Esophagus (tissue), 2 donors: Measurements from ENCODE around the gene PTPN14. TPM values are rescaled to one million over a fixed set of nuclear protein-coding genes. Genes with fewer than 3 reads are reported as not detected.

ENCODE experiments used
- H3K27ac ChIP-seq, 2 donors: one replicate each; pipeline ENCODE4 v1.5.1; 2013; ENCODE audit warnings: low read depth in 2 of 2, mild to moderate bottlenecking in 2 of 2, inconsistent platforms in 1 of 2, low read length in 1 of 2, moderate library complexity in 1 of 2
- H3K27me3 ChIP-seq, 2 donors: one replicate each; pipeline ENCODE4 v1.6.1; 2013; ENCODE audit warnings: low read length in 2 of 2, control low read depth in 1 of 2, mild to moderate bottlenecking in 1 of 2; ENCODE audit not compliant: insufficient read depth in 2 of 2, control insufficient read depth in 1 of 2
- H3K36me3 ChIP-seq, 2 donors: one replicate each; pipeline ENCODE4 v1.6.1; 2013; ENCODE audit warnings: low read length in 1 of 2; ENCODE audit not compliant: control insufficient read depth in 2 of 2, insufficient read depth in 2 of 2
- H3K4me1 ChIP-seq, 2 donors: one replicate each; pipeline ENCODE4 v1.6.1; 2013; ENCODE audit warnings: low read length in 1 of 2; ENCODE audit not compliant: control insufficient read depth in 2 of 2, insufficient read depth in 2 of 2
- H3K4me3 ChIP-seq, 2 donors: one replicate each; pipeline ENCODE4 v1.5.1; 2013; ENCODE audit warnings: low read length in 2 of 2, mild to moderate bottlenecking in 2 of 2, low read depth in 1 of 2, moderate library complexity in 1 of 2
- H3K9me3 ChIP-seq, 2 donors: one replicate each; pipeline ENCODE4 v1.6.1; 2013; ENCODE audit warnings: mild to moderate bottlenecking in 2 of 2, low read depth in 1 of 2, low read length in 1 of 2, moderate library complexity in 1 of 2; ENCODE audit not compliant: control insufficient read depth in 2 of 2, insufficient read depth in 1 of 2
- WGBS, 2 donors: extraction: QIAGEN DNeasy Blood & Tissue Kit; methylation state at CpG; one replicate each; pipeline ENCODE4 v1.1.7; 2013; 5-methylcytosine and 5-hydroxymethylcytosine counted together
- polyA plus RNA-seq, 2 donors: library from polyadenylated mRNA; stranded (reverse); fragments of 200-250 nt; gene quantifications; one replicate each; pipeline ENCODE4 v1.2.3, GENCODE V29; 2013
- donor health status: healthy with polysubstance abuse.
- donor health status: Bipolar disorder and iron deficiency.

The PTPN14 gene
- polyA plus RNA-seq, 2 donors: 2.4 to 4.1 TPM

DNA sequence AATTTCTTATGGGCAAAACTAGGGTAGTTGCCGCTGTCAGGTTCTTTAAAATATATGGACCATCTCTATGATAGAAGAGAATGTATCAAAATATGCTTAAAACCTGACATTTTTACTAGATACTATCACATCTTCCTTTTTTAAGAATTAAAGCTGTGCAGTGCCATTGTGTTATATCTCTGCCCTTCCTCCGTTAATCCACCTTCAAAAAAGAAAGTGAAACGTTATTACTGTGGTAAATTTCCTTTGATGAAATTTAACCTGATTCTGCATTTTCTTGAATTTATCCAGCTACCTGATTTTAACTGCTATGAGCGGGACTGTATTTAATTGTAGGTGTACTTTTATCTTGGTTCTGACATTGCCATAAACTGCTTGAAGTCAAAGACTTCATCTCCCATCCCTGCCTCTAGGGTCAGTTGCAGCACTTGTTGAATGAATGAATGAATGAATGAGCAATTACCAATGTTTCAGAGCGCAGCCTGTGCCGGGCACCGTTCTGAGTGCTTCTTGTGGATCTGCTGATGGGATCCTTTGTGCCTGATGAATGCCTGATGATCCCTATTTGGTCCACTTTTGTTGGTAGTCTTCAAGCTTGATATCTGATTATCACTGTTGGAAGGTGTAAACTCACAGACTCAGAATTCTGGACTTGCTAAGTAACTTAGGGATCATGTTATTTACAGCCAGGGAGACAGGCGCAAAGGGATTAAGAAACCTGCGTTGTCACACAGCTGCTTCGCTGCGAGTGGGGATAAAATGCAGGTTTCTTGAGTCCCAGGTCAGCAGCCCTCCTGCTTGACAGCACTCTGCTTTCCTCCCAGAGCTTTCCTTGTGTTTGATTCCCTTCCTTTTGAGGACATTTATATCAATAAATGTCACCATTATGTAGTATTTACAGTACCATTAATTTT is 240.4 kb downstream of the PTPN14 start:
- WGBS, 2 donors: 80% methylated on average over 11 of the region's 11 CpGs
- Histone ChIP-seq H3K36me3 (peaks cover 0 to 3% of the 10 kb centered on the region in 2 donors), H3K4me3 (no peak overlapping the region), H3K27me3 (no peaks in the 10 kb centered on the region), H3K4me1 (no peaks in the 10 kb centered on the region), H3K9me3 (no peaks in the 10 kb centered on the region), H3K27ac (no peak overlapping the region)

DNA sequence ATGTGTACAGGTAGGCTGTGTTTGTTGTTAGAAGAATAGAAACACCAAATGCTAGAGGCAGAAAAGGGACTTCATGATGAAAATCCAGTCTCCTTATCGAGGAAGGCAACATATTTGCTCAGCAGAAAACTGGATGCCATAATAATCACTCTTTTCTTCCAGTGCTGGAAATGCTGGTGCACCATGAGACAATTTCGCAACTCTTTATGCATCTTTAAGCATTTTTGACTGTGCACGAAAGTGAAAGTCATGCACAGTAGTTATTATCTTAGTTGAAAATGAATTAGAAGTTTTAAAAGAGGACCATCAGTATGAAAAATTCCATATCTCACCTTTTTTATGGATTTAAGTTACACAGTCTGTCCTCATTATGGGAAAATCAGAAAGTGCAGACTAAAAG is 241.4 kb downstream of the PTPN14 start:
- no peaks in the 10 kb centered on the region for H3K4me1 ChIP-seq
- WGBS, 2 donors: 62 to 73% methylated on average over 3 of the region's 3 CpGs
- H3K4me3 ChIP-seq: no peak overlapping the region
- peaks cover 0 to 6% of the 10 kb centered on the region in 2 donors for H3K36me3 ChIP-seq
- H3K27me3 ChIP-seq: no peaks in the 10 kb centered on the region
- no peak overlapping the region for H3K27ac ChIP-seq
- H3K9me3 ChIP-seq: no peaks in the 10 kb centered on the region

DNA sequence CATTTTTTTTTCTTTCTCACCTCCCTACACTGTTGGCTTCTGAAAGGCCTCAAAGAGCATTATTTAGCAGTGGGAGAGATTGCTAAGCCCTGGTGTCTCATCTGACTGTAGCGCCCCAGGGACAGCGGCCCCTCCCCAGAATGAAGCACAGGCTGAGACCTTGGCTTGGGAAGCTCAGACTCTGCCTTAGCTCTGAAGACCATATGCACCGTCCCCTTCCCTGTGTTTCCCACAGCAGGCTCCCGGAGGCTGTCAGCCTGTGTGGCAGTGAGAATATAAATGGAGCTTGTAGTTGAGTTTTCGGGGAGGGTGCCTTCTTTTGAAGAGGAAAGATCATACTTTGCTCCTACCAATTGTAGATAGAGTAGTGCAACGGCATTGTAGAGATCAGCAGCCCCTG is 245.1 kb downstream of the PTPN14 start:
- H3K36me3 ChIP-seq: peaks cover 0 to 6% of the 10 kb centered on the region in 2 donors
- no peaks in the 10 kb centered on the region for H3K4me1 ChIP-seq
- no peak overlapping the region for H3K4me3 ChIP-seq
- H3K9me3 ChIP-seq: no peaks in the 10 kb centered on the region
- H3K27ac ChIP-seq: no peak overlapping the region
- no peaks in the 10 kb centered on the region for H3K27me3 ChIP-seq
- 93 to 95% methylated on average over 6 of the region's 6 CpGs for WGBS, 2 donors

DNA sequence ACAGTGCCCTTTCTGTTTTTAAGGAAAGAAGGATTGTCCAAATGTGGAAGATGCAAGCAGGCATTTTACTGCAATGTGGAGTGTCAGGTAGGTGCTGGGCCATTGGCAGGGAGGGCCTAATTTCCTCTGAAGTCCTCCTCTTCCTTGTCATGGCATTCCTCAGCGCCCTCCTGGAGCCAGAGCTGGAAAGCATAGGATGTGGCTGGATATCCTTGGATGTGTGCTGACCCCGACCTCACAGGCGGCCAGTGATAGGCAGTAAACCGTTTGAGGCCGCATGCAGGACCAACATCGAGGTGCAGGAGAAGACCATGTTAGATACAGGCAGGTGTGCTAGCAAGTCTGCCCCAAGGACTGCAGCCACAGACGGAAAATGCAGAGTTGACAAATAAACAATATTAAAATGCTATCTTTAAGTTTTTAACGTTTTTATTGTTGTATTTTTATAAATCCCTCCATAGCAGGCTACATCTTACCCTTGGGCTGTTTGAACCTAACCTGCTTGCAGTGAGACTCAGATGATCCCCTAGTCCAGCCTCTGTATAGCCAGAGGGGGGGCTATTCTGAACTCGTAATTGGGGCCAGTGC is 246.1 kb downstream of the PTPN14 start:
- H3K4me1 ChIP-seq: no peaks in the 10 kb centered on the region
- H3K4me3 ChIP-seq: no peak overlapping the region
- no peak overlapping the region for H3K27ac ChIP-seq
- H3K9me3 ChIP-seq: no peaks in the 10 kb centered on the region
- WGBS, 2 donors: 91 to 92% methylated on average over 9 of the region's 9 CpGs
- no peaks in the 10 kb centered on the region for H3K27me3 ChIP-seq
- peaks cover 0 to 6% of the 10 kb centered on the region in 2 donors for H3K36me3 ChIP-seq

DNA sequence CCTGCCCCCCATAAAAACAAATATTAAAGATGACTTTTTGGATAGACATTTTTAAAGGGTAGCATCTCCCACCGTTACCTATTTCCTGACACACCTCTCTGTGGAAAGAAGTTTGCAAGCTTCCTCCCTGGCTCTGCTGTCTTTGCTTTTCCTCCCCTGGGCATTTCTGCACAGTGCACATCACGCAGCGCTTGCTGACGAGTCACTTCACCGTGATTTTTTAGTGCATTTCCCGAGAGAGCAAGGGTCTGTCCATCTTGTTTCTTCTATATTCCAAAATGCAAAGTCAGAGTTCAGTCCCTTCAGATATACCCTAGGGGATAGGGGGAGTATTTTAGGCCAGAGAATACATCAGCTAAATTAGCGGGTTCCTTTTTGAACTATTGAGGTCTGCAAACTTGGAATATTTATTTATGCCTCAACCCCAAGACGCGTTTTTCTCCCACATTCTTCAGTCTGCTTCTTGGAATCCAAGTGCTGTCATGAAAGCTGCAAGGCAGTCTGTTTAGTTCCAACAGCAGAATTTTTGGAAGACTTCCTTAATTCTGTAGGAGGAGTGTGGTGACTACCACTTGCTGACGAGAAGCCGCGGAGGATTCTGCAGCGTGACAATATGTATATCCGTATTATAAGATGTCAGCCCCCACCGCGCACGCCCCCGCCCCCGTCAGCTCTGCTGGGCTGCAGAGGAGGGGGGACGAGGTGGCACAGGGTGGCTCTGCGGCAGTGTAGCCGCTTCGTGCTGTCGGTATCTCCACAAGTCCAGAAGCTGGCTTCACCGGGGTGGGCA is 248.1 kb downstream of the PTPN14 start:
- no peak overlapping the region for H3K27ac ChIP-seq
- H3K4me3 ChIP-seq: no peak overlapping the region
- H3K27me3 ChIP-seq: no peaks in the 10 kb centered on the region
- H3K9me3 ChIP-seq: no peaks in the 10 kb centered on the region
- WGBS, 2 donors: 62 to 74% methylated on average over 25 of the region's 25 CpGs
- H3K4me1 ChIP-seq: no peaks in the 10 kb centered on the region
- peaks cover 0 to 6% of the 10 kb centered on the region in 2 donors for H3K36me3 ChIP-seq

DNA sequence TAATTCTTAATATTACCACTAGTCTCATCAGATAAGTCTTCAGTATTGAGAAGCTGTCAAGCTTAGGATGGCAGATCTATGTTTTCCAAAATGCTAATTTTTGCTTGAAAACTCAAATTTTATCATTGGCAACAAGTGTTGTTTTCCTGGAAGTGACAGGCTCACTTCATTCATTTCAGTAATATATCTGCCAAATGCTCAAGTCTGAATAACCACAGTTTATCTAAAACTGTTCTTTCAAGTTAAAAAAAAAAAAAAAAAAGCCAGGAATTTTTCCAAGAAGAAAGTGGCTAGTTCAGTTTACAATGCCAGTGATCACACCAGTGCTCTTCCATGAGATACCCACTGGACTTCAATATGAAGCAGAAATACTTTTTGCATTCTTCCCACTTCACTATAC is 249.9 kb downstream of the PTPN14 start:
- Histone ChIP-seq H3K9me3 (no peaks in the 10 kb centered on the region), H3K4me3 (no peak overlapping the region), H3K27me3 (no peaks in the 10 kb centered on the region), H3K27ac (no peak overlapping the region), H3K4me1 (no peaks in the 10 kb centered on the region), H3K36me3 (peaks cover 0 to 4% of the 10 kb centered on the region in 2 donors)

DNA sequence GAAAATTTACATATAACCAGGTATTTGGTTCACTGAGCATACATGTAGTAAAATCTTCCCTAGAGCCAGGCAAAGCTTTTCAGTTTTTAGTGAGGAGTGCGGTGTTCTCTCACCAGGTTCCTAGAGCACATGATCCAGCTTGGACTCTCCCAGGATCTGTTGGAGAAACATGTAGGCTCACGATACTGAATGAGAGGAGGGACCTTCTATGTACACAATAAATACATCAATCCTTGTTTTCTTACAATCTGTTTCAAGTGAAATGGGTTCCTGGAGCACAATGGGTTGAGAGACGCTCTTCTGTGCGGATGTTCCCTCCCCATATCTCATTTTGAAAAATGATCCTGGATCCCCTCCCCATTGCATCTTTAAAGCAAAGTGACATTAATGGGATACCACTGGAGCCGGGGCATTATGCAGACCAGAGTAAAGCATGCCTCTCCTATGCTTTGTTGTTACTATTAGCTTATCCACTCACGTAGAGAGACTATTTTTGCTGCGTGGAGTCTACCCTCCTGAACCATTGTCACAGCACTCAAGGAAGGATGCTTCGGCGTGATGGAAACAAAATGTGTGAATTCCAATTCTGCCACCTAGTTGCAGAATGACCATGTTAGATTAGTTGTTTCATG is 251.1 kb downstream of the PTPN14 start:
- Histone ChIP-seq H3K27me3 (no peaks in the 10 kb centered on the region), H3K4me1 (no peaks in the 10 kb centered on the region), H3K4me3 (no peak overlapping the region), H3K9me3 (no peaks in the 10 kb centered on the region), H3K27ac (no peak overlapping the region), H3K36me3 (peaks cover 0 to 3% of the 10 kb centered on the region in 2 donors)
- WGBS, 2 donors: 95 to 96% methylated on average over 9 of the region's 9 CpGs
